GM12892 (cell line): ENCODE data around the gene PTPRN2.

Source experiments
- POLR2A ChIP-seq: IDR thresholded peaks from 2 replicates; pipeline ENCODE4 v1.6.1; 2011; ENCODE audit warnings: low read depth, low read length, control low read depth
- POLR2AphosphoS5 ChIP-seq: IDR thresholded peaks from 2 replicates; pipeline ENCODE4 v1.6.1; 2011; ENCODE audit warnings: low read depth, low read length, control low read depth
- TAF1 ChIP-seq: IDR thresholded peaks from 2 replicates; pipeline ENCODE4 v1.6.1; 2011; ENCODE audit warnings: low read depth, mild to moderate bottlenecking, control low read depth, low read length, borderline replicate concordance

GRCh38 chr7:157544980-157545680, 1042.5 kb downstream of the PTPRN2 start:
- TF ChIP-seq POLR2A = no peak
- no peak for TF ChIP-seq TAF1
- TF ChIP-seq POLR2AphosphoS5 = no peak
